ENCODE measurements around the gene CFAP100.

GRCh38 chr3:126355777-126356372 is 38.8 kb upstream of the CFAP100 start:
- TF ChIP-seq CTCF (IDR thresholded peaks at IDR 0.05; ENCODE audit: low read length): no peak
- TF ChIP-seq EZH2phosphoT487 (IDR thresholded peaks at IDR 0.05; ENCODE audit: low read length): no peak

Measured in MM.1S (cell line).